ENCODE data around the gene DR1. TPM values are rescaled to one million over a fixed set of nuclear protein-coding genes. Genes with fewer than 3 reads are reported as not detected.

DR1 gene
- total and polyA plus RNA-seq, 2 of the 8 experiments (the other 6 are each of a cell fraction or from before 2014, with no cell fraction given), result 13.1 to 62.3 TPM

- no peak overlapping the region for H3K27ac ChIP-seq (ENCODE audit: low read depth, low read length)
- no peak overlapping the region for H2BK12ac ChIP-seq (ENCODE audit: low read depth, low read length)
- DNase-seq (ENCODE audit: low read depth in 1 of 2, low spot score in 2 of 2) (no peak), FAIRE-seq (no peak)
- no peak overlapping the region for H2AFZ ChIP-seq (ENCODE audit: low read length)
- H2AK5ac ChIP-seq (ENCODE audit: low read depth, low read length), result no peak overlapping the region
- no peak overlapping the region for H3K23ac ChIP-seq (ENCODE audit: insufficient read length)
- no peak overlapping the region for H2BK15ac ChIP-seq (ENCODE audit: low read length)
- no peak overlapping the region for H4K5ac ChIP-seq (ENCODE audit: insufficient read length, low read depth, low read length)
- no peak overlapping the region for H2BK120ac ChIP-seq (replicated peaks; ENCODE audit: low read depth, low read length)
- H3K56ac ChIP-seq (replicated peaks; ENCODE audit: insufficient read length, low read depth, low read length), result no peak overlapping the region
- ChIA-PET CTCF (ENCODE audit: partially characterized antibody) (interaction anchor here (0.5 to 1.7 kb wide), 4 partner anchors 133 to 312 kb away, joined by 3 to 5 read pairs (median 4); no protein-coding TSS in a partner anchor), POLR2A (ENCODE audit: partially characterized antibody) (no interaction called here)
- H3K36me3 ChIP-seq (ENCODE audit: control insufficient read depth in 2 of 4, insufficient read depth in 4 of 4, low read length in 3 of 4), result no peaks in the 10 kb centered on the region
- H2BK20ac ChIP-seq (ENCODE audit: low read length), result no peak overlapping the region
- no peak overlapping the region for H3K4ac ChIP-seq (replicated peaks; ENCODE audit: insufficient read length, low read depth, low read length)
- H3K23me2 ChIP-seq (ENCODE audit: low read depth, low read length), result no peaks in the 10 kb centered on the region; the same call in 1 of the 2 replicates
- H3K4me3 ChIP-seq (ENCODE audit: extremely low read depth in 1 of 4, insufficient read depth in 2 of 4, low read depth in 3 of 4, low read length in 4 of 4), result no peak overlapping the region; a peak in 1 of 8 replicates
- H3K79me1 ChIP-seq (ENCODE audit: low read depth, low read length), result no peaks in the 10 kb centered on the region
- no peaks in the 10 kb centered on the region for H3K79me2 ChIP-seq (ENCODE audit: control insufficient read depth in 1 of 2, insufficient read depth in 2 of 2, low read length in 2 of 2)
- no peaks in the 10 kb centered on the region for H3K27me3 ChIP-seq (replicated peaks in 1 of 4; ENCODE audit: control insufficient read depth in 3 of 4, extremely low read depth in 1 of 4, insufficient read depth in 3 of 4, low read length in 3 of 4)
- H4K8ac ChIP-seq (ENCODE audit: extremely low read depth, insufficient read depth, low read length), result no peak overlapping the region
- H2BK5ac ChIP-seq (ENCODE audit: low read depth, low read length), result no peak overlapping the region
- no peaks in the 10 kb centered on the region for H4K20me1 ChIP-seq (replicated peaks in 1 of 2; ENCODE audit: control insufficient read depth in 1 of 2, insufficient read depth in 2 of 2, low read length in 2 of 2)
- no peak overlapping the region for H3K4me2 ChIP-seq (ENCODE audit: insufficient read depth in 1 of 2, low read depth in 2 of 2, low read length in 2 of 2)
- H3K18ac ChIP-seq (ENCODE audit: extremely low read depth, low read length), result no peak overlapping the region
- TF ChIP-seq EGR1 (IDR thresholded peaks at IDR 0.05; ENCODE audit: borderline replicate concordance, low read depth, low read length) (no peak), BACH1 (IDR thresholded peaks at IDR 0.05; ENCODE audit: low read length) (no peak), GTF2F1 (IDR thresholded peaks at IDR 0.05; ENCODE audit: borderline replicate concordance, low read depth, low read length) (no peak), EZH2 (IDR thresholded peaks at IDR 0.05; ENCODE audit: low read depth, low read length, severe bottlenecking) (no peak), KDM5A (IDR thresholded peaks at IDR 0.05; ENCODE audit: low read length) (no peak), CHD1 (IDR thresholded peaks at IDR 0.05; ENCODE audit: low read depth, low read length) (no peak), MAFK (IDR thresholded peaks at IDR 0.05; ENCODE audit: low read depth, low read length) (no peak), RXRA (IDR thresholded peaks at IDR 0.05; ENCODE audit: insufficient read depth, low read depth, low read length) (no peak), RBBP5 (IDR thresholded peaks at IDR 0.05; ENCODE audit: borderline replicate concordance, low read depth, low read length) (no peak), SUZ12 (IDR thresholded peaks at IDR 0.05; ENCODE audit: low read length) (no peak), TBP (IDR thresholded peaks at IDR 0.05; ENCODE audit: low read depth, low read length) (no peak)
- TF ChIP-seq, protein P1, sequence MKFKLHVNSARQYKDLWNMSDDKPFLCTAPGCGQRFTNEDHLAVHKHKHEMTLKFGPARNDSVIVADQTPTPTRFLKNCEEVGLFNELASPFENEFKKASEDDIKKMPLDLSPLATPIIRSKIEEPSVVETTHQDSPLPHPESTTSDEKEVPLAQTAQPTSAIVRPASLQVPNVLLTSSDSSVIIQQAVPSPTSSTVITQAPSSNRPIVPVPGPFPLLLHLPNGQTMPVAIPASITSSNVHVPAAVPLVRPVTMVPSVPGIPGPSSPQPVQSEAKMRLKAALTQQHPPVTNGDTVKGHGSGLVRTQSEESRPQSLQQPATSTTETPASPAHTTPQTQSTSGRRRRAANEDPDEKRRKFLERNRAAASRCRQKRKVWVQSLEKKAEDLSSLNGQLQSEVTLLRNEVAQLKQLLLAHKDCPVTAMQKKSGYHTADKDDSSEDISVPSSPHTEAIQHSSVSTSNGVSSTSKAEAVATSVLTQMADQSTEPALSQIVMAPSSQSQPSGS (IDR thresholded peaks at IDR 0.05; ENCODE audit: low read length), result no peak
- no peak overlapping the region for H3K9ac ChIP-seq (replicated peaks in 1 of 4; ENCODE audit: extremely low read depth in 1 of 4, low read depth in 3 of 4, low read length in 3 of 4)
- no peak overlapping the region for H3K14ac ChIP-seq (ENCODE audit: insufficient read length)
- H3K4me1 ChIP-seq (replicated peaks in 1 of 4; ENCODE audit: control insufficient read depth in 3 of 4, insufficient read depth in 4 of 4, low read length in 3 of 4), result peaks cover 4 to 8% (median 5%) of the 10 kb centered on the region in 4 experiments; a peak in 6 of 7 replicates
- H4K91ac ChIP-seq (replicated peaks; ENCODE audit: insufficient read length, low read length), result no peak overlapping the region
- no peaks in the 10 kb centered on the region for H3K9me3 ChIP-seq (ENCODE audit: insufficient read depth in 2 of 2, low read depth in 1 of 2, low read length in 1 of 2)
- WGBS, 2 experiments (ENCODE audit: extremely low coverage in 1 of 2, insufficient coverage in 1 of 2, insufficient read length in 1 of 2, insufficient replicate concordance in 2 of 2, low coverage in 1 of 2, low lambda C conversion rate in 2 of 2, missing lambda C conversion rate in 1 of 2), result 38% methylated on average over 1 of the region's 1 CpG; no CpG with 5 or more reads in 1 of the 2 experiments
These were observed 44.6 kb upstream of the DR1 start for GRCh38 chr1:93301131-93301530.
